HepG2 (cell line): ENCODE data around the gene FCER1G. TPM values are rescaled to one million over a fixed set of nuclear protein-coding genes. Genes with fewer than 3 reads are reported as not detected.

Experiments used
- CTCF ChIP-seq: sonication (generic); formaldehyde crosslinking; IDR thresholded peaks from 2 replicates; pipeline ENCODE4 v1.5.0; 2020; ENCODE audit warnings: mild to moderate bottlenecking, missing genetic modification reagents, moderate library complexity
- DMTF1 ChIP-seq: sonication (generic); formaldehyde crosslinking; IDR thresholded peaks from 2 replicates; pipeline ENCODE4 v1.4.0; 2020; ENCODE audit warnings: mild to moderate bottlenecking, missing genetic modification reagents
- ELF1 ChIP-seq: sonication (generic); formaldehyde crosslinking; IDR thresholded peaks from 2 replicates; pipeline ENCODE4 v1.4.0; 2020; ENCODE audit warnings: missing genetic modification reagents
- FOXK1 ChIP-seq: sonication (generic); formaldehyde crosslinking; IDR thresholded peaks from 2 replicates; pipeline ENCODE4 v1.4.0; 2020; ENCODE audit warnings: low read depth, missing genetic modification reagents, borderline replicate concordance
- GTF3A ChIP-seq: sonication (generic); formaldehyde crosslinking; conservative IDR thresholded peaks from 2 replicates; pipeline ENCODE4 v1.4.0; 2020; ENCODE audit warnings: mild to moderate bottlenecking, missing genetic modification reagents
- HNF1B ChIP-seq: sonication (generic); formaldehyde crosslinking; IDR thresholded peaks from 2 replicates; pipeline ENCODE4 v1.5.1; 2020; ENCODE audit warnings: mild to moderate bottlenecking, moderate library complexity, missing genetic modification reagents
- MAFK ChIP-seq, 2 experiments: IDR thresholded peaks in 1 of 2; conservative IDR thresholded peaks in 1 of 2; 2 replicates each; pipeline ENCODE4 v1.6.1; 2011; ENCODE audit warnings: improper control_type of control experiment in 2 of 2, low read length in 2 of 2
- MNT ChIP-seq: fragments of 450-650 bp; IDR thresholded peaks from 2 replicates; pipeline ENCODE4 v1.6.1; 2016
- PCBP1 ChIP-seq: fragments of 200-400 bp; formaldehyde crosslinking; IDR thresholded peaks from 2 replicates; pipeline ENCODE4 v1.6.1; 2017; ENCODE audit warnings: mild to moderate bottlenecking, low read depth, low read length, borderline replicate concordance
- PLSCR1 ChIP-seq: sonication (generic); formaldehyde crosslinking; IDR thresholded peaks from 2 replicates; pipeline ENCODE4 v1.5.0; 2020; ENCODE audit warnings: missing genetic modification reagents, mild to moderate bottlenecking, borderline replicate concordance
- RAD21 ChIP-seq: fragments of 450-650 bp; formaldehyde crosslinking; IDR thresholded peaks from 2 replicates; pipeline ENCODE4 v1.5.0; 2020; ENCODE audit warnings: mild to moderate bottlenecking
- SALL2 ChIP-seq: sonication (generic); formaldehyde crosslinking; IDR thresholded peaks from 2 replicates; pipeline ENCODE4 v1.8.1; 2023; ENCODE audit warnings: mild to moderate bottlenecking, missing genetic modification reagents, inconsistent platforms
- TBL1XR1 ChIP-seq: fragments of 150-350 bp; IDR thresholded peaks from 2 replicates; pipeline ENCODE4 v1.6.1; 2014; ENCODE audit warnings: borderline replicate concordance, low read length; ENCODE audit not compliant: partially characterized antibody
- TIGD3 ChIP-seq: sonication (generic); formaldehyde crosslinking; IDR thresholded peaks from 2 replicates; pipeline ENCODE4 v1.5.1; 2020; ENCODE audit warnings: mild to moderate bottlenecking, missing genetic modification reagents, borderline replicate concordance
- ZNF12 ChIP-seq: sonication (generic); formaldehyde crosslinking; IDR thresholded peaks from 2 replicates; pipeline ENCODE4 v1.5.0; 2020; ENCODE audit warnings: missing genetic modification reagents
- ZNF563 ChIP-seq: sonication (generic); formaldehyde crosslinking; IDR thresholded peaks from 2 replicates; pipeline ENCODE4 v1.8.0; 2022; ENCODE audit warnings: mild to moderate bottlenecking, moderate library complexity, missing genetic modification reagents
- ZNF678 ChIP-seq: sonication (generic); formaldehyde crosslinking; IDR thresholded peaks from 2 replicates; pipeline ENCODE4 v1.4.0; 2020; ENCODE audit warnings: mild to moderate bottlenecking, missing genetic modification reagents
- ZSCAN9 ChIP-seq: IDR thresholded peaks from 2 replicates; pipeline ENCODE4 v1.6.1; 2016; ENCODE audit warnings: borderline replicate concordance
- polyA plus RNA-seq, 8 experiments: library from polyadenylated mRNA; depleted of rRNA in 3 of 8; stranded (reverse) in 7 of 8; unstranded in 1 of 8; fragments of >200 nt; fragmentation: Illumina TruSeq in 4 of 8; extraction: Trizol in 4 of 8; gene quantifications; 2 replicates each; pipeline versions ENCODE4 v1.2.1 to v1.2.3, GENCODE V29; 2011 to 2016; ENCODE audit warnings: low read depth in 4 of 8, missing spikeins in 1 of 8, mixed read lengths in 1 of 8; ENCODE audit not compliant: insufficient read depth in 1 of 8
- total RNA-seq, 5 experiments: library from RNA; depleted of rRNA; stranded (reverse); fragments of >200 nt; fragmentation: Illumina TruSeq; extraction: Trizol; gene quantifications; 2 replicates each; pipeline ENCODE4 v1.2.3, GENCODE V29; 2016; ENCODE audit warnings: low read depth in 1 of 5

FCER1G gene
- total and polyA plus RNA-seq, 2 of the 13 experiments (the other 11 are each of a cell fraction or from before 2014, with no cell fraction given): 1.3 to 6.4 TPM

- no peak for TF ChIP-seq GTF3A
- TF ChIP-seq ZSCAN9 (CRISPR knock-in tag): no peak
- TF ChIP-seq SALL2 (CRISPR knock-in tag): peak; percentile 37; the same call in 1 of the 2 replicates
- TF ChIP-seq PCBP1: no peak
- peak; percentile 19; the same call in 1 of the 2 replicates for TF ChIP-seq FOXK1 (CRISPR knock-in tag)
- TF ChIP-seq ELF1 (CRISPR knock-in tag): no peak
- TF ChIP-seq HNF1B: no peak
- no peak for TF ChIP-seq ZNF563
- TF ChIP-seq TBL1XR1: peak; percentile 20
- no peak for TF ChIP-seq DMTF1 (CRISPR knock-in tag)
- no peak for TF ChIP-seq ZNF12 (CRISPR knock-in tag)
- TF ChIP-seq PLSCR1: no peak
- peak; percentile 79 for TF ChIP-seq RAD21 (CRISPR knock-in tag)
- TF ChIP-seq MAFK (conservative IDR thresholded peaks at IDR 0.05 in 1 of 2, IDR thresholded peaks at IDR 0.05 in 1 of 2; ENCODE audit: low read length in 2 of 2): no peak
- no peak for TF ChIP-seq ZNF678 (CRISPR knock-in tag)
- no peak for TF ChIP-seq TIGD3 (CRISPR knock-in tag)
- no peak for TF ChIP-seq MNT
- TF ChIP-seq CTCF: peak; percentile 92
These were observed 22.3 kb upstream of the FCER1G start (continued) for GRCh38 chr1:161192476-161193465.
